Karpas-422 (cell line): ENCODE measurements around the gene INMT. TPM values are rescaled to one million over a fixed set of nuclear protein-coding genes. Genes with fewer than 3 reads are reported as not detected.

ENCODE experiments used
- total RNA-seq: library from RNA; depleted of rRNA; stranded (reverse); fragments of >200 nt; shearing (Covaris generic); gene quantifications from 2 replicates; pipeline ENCODE4 v1.2.3, GENCODE V29; 2014; ENCODE audit warnings: low replicate concordance; rRNA removed

Gene INMT
- total RNA-seq, 1 experiment from 2014 or later: not detected

Other genes starting within 250 kb of the INMT start
- gene GGCT, start 247.3 kb upstream of the INMT start, total RNA-seq: 73.5 and 78.1 TPM in 2 replicates
- gene GARS1, start 157.3 kb upstream of the INMT start, total RNA-seq: 237 and 296 TPM in 2 replicates
- gene CRHR2, start 69.7 kb upstream of the INMT start, total RNA-seq: not detected in 2 replicates
- 1.5 and 2.5 TPM in 2 replicates for gene MINDY4, start 19.3 kb downstream of the INMT start, total RNA-seq
- gene AQP1, start 159.7 kb downstream of the INMT start, total RNA-seq: 0.22 and 0.82 TPM in 2 replicates
- gene GHRHR, start 211.8 kb downstream of the INMT start, total RNA-seq: not detected in 2 replicates